ENCODE results near the gene PCBP1. TPM values are rescaled to one million over a fixed set of nuclear protein-coding genes. Genes with fewer than 3 reads are reported as not detected.

PCBP1 gene
- total RNA-seq, 1 experiment from 2014 or later: 276 TPM

GRCh38 chr2:70061317-70061716 lies 26.0 kb upstream of the PCBP1 start:
- no peaks in the 10 kb centered on the region for H3K36me3 ChIP-seq (ENCODE audit: control insufficient read depth, insufficient read depth, low read length)
- in situ Hi-C loops (cut with HindIII; ENCODE audit: low pct_unique_long_range_greater_than_20kb, low sequenced_read_pairs) (no loop called here), intact Hi-C loops (cut with micrococcal nuclease; ENCODE audit: unreplicated experiment) (no loop called here)
- H3K4me3 ChIP-seq (ENCODE audit: low read depth in 2 of 2, low read length in 2 of 2): no peak overlapping the region
- DNase-seq (ENCODE audit: low read depth, low spot score): no peak
- TF ChIP-seq CTCF (IDR thresholded peaks at IDR 0.05) (no peak), TCF7L2 (IDR thresholded peaks at IDR 0.05; ENCODE audit: low read depth, low read length) (no peak), REST (IDR thresholded peaks at IDR 0.05; ENCODE audit: insufficient read depth in 1 of 2, low read depth in 2 of 2, low read length in 1 of 2) (no peak), POLR2AphosphoS5 (IDR thresholded peaks at IDR 0.05; ENCODE audit: low read depth, low read length) (no peak), SIN3A (IDR thresholded peaks at IDR 0.05; ENCODE audit: borderline replicate concordance, insufficient read depth, low read depth, low read length) (no peak)
- H3K4me1 ChIP-seq (ENCODE audit: control insufficient read depth, insufficient read depth, low read length): no peaks in the 10 kb centered on the region
- CTCF ChIA-PET: no interaction called here
- H3K27ac ChIP-seq (ENCODE audit: low read length): no peak overlapping the region
- ATAC-seq: no peak
- H3K9me3 ChIP-seq (ENCODE audit: control insufficient read depth, insufficient read depth, low read depth, low read length): no peaks in the 10 kb centered on the region
- no TSS peak for BruUV-seq (replicated peaks)
- POLR2A ChIA-PET: no interaction called here
- no peaks in the 10 kb centered on the region for H3K27me3 ChIP-seq (ENCODE audit: control insufficient read depth, insufficient read depth, low read length)

DNA sequence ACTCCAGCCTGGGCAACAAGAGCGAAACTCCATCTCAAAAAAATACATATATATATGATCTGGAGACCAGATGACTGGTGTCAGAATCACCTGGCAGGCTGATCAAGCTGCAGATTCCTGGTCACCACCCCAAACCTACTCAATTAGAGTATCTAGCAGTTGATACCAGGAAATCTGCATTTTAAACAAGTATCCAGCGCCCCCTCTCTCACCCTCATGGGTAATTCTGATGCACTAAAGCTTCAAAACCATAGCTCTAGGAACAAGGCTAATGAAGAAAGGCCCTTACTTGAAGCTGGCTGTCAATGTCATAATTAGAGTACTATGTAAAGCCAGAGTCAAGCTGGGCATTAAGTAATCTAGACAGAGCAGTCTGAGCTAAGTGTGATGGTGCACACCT lies 25.0 kb upstream of the PCBP1 start:
- ATAC-seq: no peak
- POLR2A ChIA-PET: no interaction called here
- in situ Hi-C loops (cut with HindIII; ENCODE audit: low pct_unique_long_range_greater_than_20kb, low sequenced_read_pairs): no loop called here

More for the DNA sequence above, 25.0 kb upstream of the PCBP1 start:
- Histone ChIP-seq H3K27me3 (ENCODE audit: control insufficient read depth, insufficient read depth, low read length) (no peaks in the 10 kb centered on the region), H3K9me3 (ENCODE audit: control insufficient read depth, insufficient read depth, low read depth, low read length) (no peaks in the 10 kb centered on the region), H3K4me1 (ENCODE audit: control insufficient read depth, insufficient read depth, low read length) (no peaks in the 10 kb centered on the region), H3K27ac (ENCODE audit: low read length) (no peak overlapping the region), H3K36me3 (ENCODE audit: control insufficient read depth, insufficient read depth, low read length) (no peaks in the 10 kb centered on the region), H3K4me3 (ENCODE audit: low read depth in 2 of 2, low read length in 2 of 2) (no peak overlapping the region)
- CTCF ChIA-PET: no interaction called here
- no peak for TF ChIP-seq POLR2AphosphoS5 (IDR thresholded peaks at IDR 0.05; ENCODE audit: low read depth, low read length)
- no peak for TF ChIP-seq CTCF (IDR thresholded peaks at IDR 0.05)
- TF ChIP-seq SIN3A (IDR thresholded peaks at IDR 0.05; ENCODE audit: borderline replicate concordance, insufficient read depth, low read depth, low read length): no peak
- no peak for TF ChIP-seq REST (IDR thresholded peaks at IDR 0.05; ENCODE audit: insufficient read depth in 1 of 2, low read depth in 2 of 2, low read length in 1 of 2)
- TF ChIP-seq TCF7L2 (IDR thresholded peaks at IDR 0.05; ENCODE audit: low read depth, low read length): no peak
- no peak for DNase-seq (ENCODE audit: low read depth, low spot score)
- BruUV-seq (replicated peaks): no TSS peak
- intact Hi-C loops (cut with micrococcal nuclease; ENCODE audit: unreplicated experiment): no loop called here
